H9 (cell line): ENCODE data around the gene KLHL21. TPM values are rescaled to one million over a fixed set of nuclear protein-coding genes. Genes with fewer than 3 reads are reported as not detected.

Source experiments
- DNase-seq: peaks from one replicate; pipeline ENCODE4 v3.0.0-alpha.2; 2017
- H2AFZ ChIP-seq: one replicate; pipeline ENCODE4 v1.6.1; 2013; ENCODE audit warnings: mild to moderate bottlenecking, low read length, control low read depth, moderate library complexity
- H2AK5ac ChIP-seq: 2 replicates; pipeline ENCODE4 v1.6.1; 2013; ENCODE audit warnings: low read length, control low read depth, mixed read lengths; ENCODE audit not compliant: insufficient read length
- H2BK120ac ChIP-seq: one replicate; pipeline ENCODE4 v1.6.1; 2013; ENCODE audit warnings: low read depth, mild to moderate bottlenecking, low read length, control low read depth, inconsistent platforms; ENCODE audit not compliant: poor library complexity, severe bottlenecking
- H2BK12ac ChIP-seq: 2 replicates; pipeline ENCODE4 v1.6.1; 2013; ENCODE audit warnings: low read length, control low read depth, mixed read lengths, low read depth; ENCODE audit not compliant: insufficient read length
- H2BK15ac ChIP-seq: 2 replicates; pipeline ENCODE4 v1.6.1; 2013; ENCODE audit warnings: low read depth, low read length, control low read depth
- H2BK20ac ChIP-seq: one replicate; pipeline ENCODE4 v1.6.1; 2013; ENCODE audit warnings: low read depth, mild to moderate bottlenecking, low read length, control low read depth, inconsistent platforms; ENCODE audit not compliant: poor library complexity, severe bottlenecking
- H2BK5ac ChIP-seq: 2 replicates; pipeline ENCODE4 v1.6.1; 2013; ENCODE audit warnings: low read length, control low read depth, mixed read lengths; ENCODE audit not compliant: insufficient read length
- H3K14ac ChIP-seq: 2 replicates; pipeline ENCODE4 v1.6.1; 2013; ENCODE audit warnings: low read length, control low read depth; ENCODE audit not compliant: insufficient read depth
- H3K18ac ChIP-seq: 2 replicates; pipeline ENCODE4 v1.6.1; 2013; ENCODE audit warnings: low read depth, mild to moderate bottlenecking, mixed read lengths, low read length, control low read depth; ENCODE audit not compliant: insufficient read length
- H3K23ac ChIP-seq: 2 replicates; pipeline ENCODE4 v1.6.1; 2013; ENCODE audit warnings: low read length, control low read depth, mixed read lengths, low read depth; ENCODE audit not compliant: insufficient read length
- H3K23me2 ChIP-seq: 2 replicates; pipeline ENCODE4 v1.6.1; 2013; ENCODE audit warnings: low read depth, mild to moderate bottlenecking, mixed read lengths, low read length, control low read depth; ENCODE audit not compliant: insufficient read length, poor library complexity, severe bottlenecking
- H3K27ac ChIP-seq: 2 replicates; pipeline ENCODE4 v1.5.1; 2013; ENCODE audit warnings: low read length, control low read depth, mixed read lengths, low read depth; ENCODE audit not compliant: insufficient read length
- H3K27me3 ChIP-seq: 2 replicates; pipeline ENCODE4 v1.6.1; 2013; ENCODE audit warnings: low read length, control low read depth, inconsistent platforms; ENCODE audit not compliant: insufficient read depth
- H3K4ac ChIP-seq: 2 replicates; pipeline ENCODE4 v1.6.1; 2013; ENCODE audit warnings: low read depth, mild to moderate bottlenecking, control low read depth, inconsistent platforms, low read length, moderate library complexity
- H3K4me1 ChIP-seq: 2 replicates; pipeline ENCODE4 v1.6.1; 2013; ENCODE audit warnings: low read length, control low read depth, inconsistent platforms; ENCODE audit not compliant: insufficient read depth
- H3K4me2 ChIP-seq: 2 replicates; pipeline ENCODE4 v1.6.1; 2013; ENCODE audit warnings: low read length, control low read depth, mixed read lengths; ENCODE audit not compliant: insufficient read length, insufficient read depth
- H3K56ac ChIP-seq: 2 replicates; pipeline ENCODE4 v1.6.1; 2013; ENCODE audit warnings: low read depth, mild to moderate bottlenecking, mixed read lengths, low read length, control low read depth; ENCODE audit not compliant: insufficient read length
- H3K79me1 ChIP-seq: 2 replicates; pipeline ENCODE4 v1.6.1; 2013; ENCODE audit warnings: low read depth, mild to moderate bottlenecking, moderate library complexity, low read length, control low read depth, inconsistent platforms; ENCODE audit not compliant: insufficient read depth, poor library complexity, severe bottlenecking
- H3K79me2 ChIP-seq: 2 replicates; pipeline ENCODE4 v1.6.1; 2013; ENCODE audit warnings: low read length, control low read depth, inconsistent platforms; ENCODE audit not compliant: insufficient read depth
- H3K9ac ChIP-seq: 2 replicates; pipeline ENCODE4 v1.6.1; 2013; ENCODE audit warnings: low read length, control low read depth, mixed read lengths; ENCODE audit not compliant: insufficient read length; ENCODE audit errors: extremely low read depth
- H3K9me3 ChIP-seq: one replicate; pipeline ENCODE4 v1.6.1; 2013; ENCODE audit warnings: low read depth, low read length, inconsistent platforms; ENCODE audit not compliant: control insufficient read depth
- H3T11ph ChIP-seq: one replicate; pipeline ENCODE4 v1.6.1; 2013; ENCODE audit warnings: mild to moderate bottlenecking, low read length, control low read depth, inconsistent platforms
- H4K20me1 ChIP-seq: one replicate; pipeline ENCODE4 v1.6.1; 2013; ENCODE audit not compliant: control insufficient read depth, insufficient read length, insufficient read depth
- H4K5ac ChIP-seq: 2 replicates; pipeline ENCODE4 v1.6.1; 2013; ENCODE audit warnings: low read depth, mild to moderate bottlenecking, mixed read lengths, low read length, control low read depth; ENCODE audit not compliant: insufficient read length
- H4K8ac ChIP-seq: replicated peaks from 2 replicates; pipeline ENCODE4 v1.6.1; 2013; ENCODE audit warnings: low read length, control low read depth, mixed read lengths, low read depth; ENCODE audit not compliant: insufficient read length
- H4K91ac ChIP-seq: 2 replicates; pipeline ENCODE4 v1.6.1; 2013; ENCODE audit warnings: low read depth, mild to moderate bottlenecking, moderate library complexity, mixed read lengths, low read length, control low read depth; ENCODE audit not compliant: insufficient read length
- H3K27ac Mint-ChIP-seq, 3 experiments: 2 replicates in 2 of 3; 3 replicates in 1 of 3; pipeline ENCODE4 v1.8.0; 2020 to 2021; ENCODE audit warnings: mixed read lengths in 3 of 3, mild to moderate bottlenecking in 1 of 3, moderate library complexity in 1 of 3
- H3K27me3 Mint-ChIP-seq: 2 replicates; pipeline ENCODE4 v1.8.0; 2021; ENCODE audit warnings: low read depth, mild to moderate bottlenecking, moderate library complexity, mixed read lengths
- H3K36me3 Mint-ChIP-seq, 3 experiments: 2 replicates in 2 of 3; 3 replicates in 1 of 3; pipeline ENCODE4 v1.8.0; 2020 to 2021; ENCODE audit warnings: low read depth in 3 of 3, mixed read lengths in 3 of 3; ENCODE audit not compliant: insufficient read depth in 1 of 3
- H3K4me1 Mint-ChIP-seq, 2 experiments: 2 replicates each; pipeline ENCODE4 v1.8.0; 2020; ENCODE audit warnings: mixed read lengths in 2 of 2
- H3K4me3 Mint-ChIP-seq, 2 experiments: 2 replicates in 1 of 2; 3 replicates in 1 of 2; pipeline ENCODE4 v1.8.0; 2020 to 2021; ENCODE audit warnings: mild to moderate bottlenecking in 2 of 2, mixed read lengths in 2 of 2, moderate library complexity in 1 of 2
- H3K9me3 Mint-ChIP-seq, 2 experiments: 2 replicates in 1 of 2; 3 replicates in 1 of 2; pipeline ENCODE4 v1.8.0; 2020; ENCODE audit warnings: mild to moderate bottlenecking in 2 of 2, mixed read lengths in 2 of 2, moderate library complexity in 1 of 2
- CTCF ChIP-seq: fragments of 200-600 bp; sonication (generic); conservative IDR thresholded peaks from 3 replicates; pipeline ENCODE4 v1.8.0; 2021; ENCODE audit warnings: antibody characterized with exemption, mild to moderate bottlenecking
- WGBS: extraction: QIAGEN DNeasy Blood & Tissue Kit; methylation state at CpG from one replicate; pipeline ENCODE4 v1.1.7; 2013; ENCODE audit warnings: missing lambda C conversion rate, low lambda C conversion rate, mixed read lengths; ENCODE audit not compliant: insufficient read length; ENCODE audit errors: extremely low coverage; 5-methylcytosine and 5-hydroxymethylcytosine counted together
- total RNA-seq: library from RNA; stranded (reverse); gene quantifications from 2 replicates; pipeline ENCODE4 v1.2.1, GENCODE V29; 2021

KLHL21 gene
- total RNA-seq, 1 experiment from 2014 or later = 31.9 TPM

- Histone ChIP-seq H3K9me3 (no peaks in the 10 kb centered on the region), H2BK12ac (peak overlapping the region; percentile 68), H3K23me2 (peaks cover 21% of the 10 kb centered on the region), H3K14ac (peak overlapping the region; percentile 96), H3K79me2 (peaks cover 18% of the 10 kb centered on the region; the same call in 1 of the 2 replicates), H3K79me1 (no peaks in the 10 kb centered on the region), H3K9ac (peak overlapping the region; percentile 69), H3K23ac (no peak overlapping the region), H3K27ac (peak overlapping the region; percentile 46), H3K4me1 (no peaks in the 10 kb centered on the region), H2BK120ac (peak overlapping the region; percentile 99), H3K18ac (peak overlapping the region; percentile 97), H4K5ac (peak overlapping the region; percentile 13), H4K20me1 (peaks cover 2% of the 10 kb centered on the region), H3T11ph (peak overlapping the region; percentile 78), H3K4me2 (peak overlapping the region; percentile 58), H3K27me3 (no peaks in the 10 kb centered on the region), H4K91ac (no peak overlapping the region), H3K4ac (peak overlapping the region; percentile 93), H2AFZ (no peak overlapping the region), H2AK5ac (no peak overlapping the region), H2BK20ac (no peak overlapping the region), H2BK15ac (no peak overlapping the region), H3K56ac (no peak overlapping the region), H4K8ac (no peak overlapping the region), H2BK5ac (no peak overlapping the region)
- Mint-ChIP-seq H3K27ac (peak overlapping the region; percentile 87 to 98 (median 91); a peak in 4 of 7 replicates), H3K27me3 (no peaks in the 10 kb centered on the region), H3K9me3 (no peaks in the 10 kb centered on the region; a peak in 1 of 5 replicates), H3K4me1 (peaks cover 26 to 29% of the 10 kb centered on the region in 2 experiments), H3K4me3 (peak overlapping the region; percentile 64 to 76), H3K36me3 (peaks cover 7 to 20% (median 10%) of the 10 kb centered on the region in 3 experiments)
- DNase-seq = peak; percentile 54
- no CpG with 5 or more reads among the region's 36 CpGs for WGBS
- no peak for TF ChIP-seq CTCF
Observed at GRCh38 chr1:6603238-6603914, 707 bp upstream of the KLHL21 start.
